ENCODE data around the gene CYBC1.

The CYBC1 gene

GRCh38 chr17:82489117-82489516, 38.6 kb upstream of the CYBC1 start:
- H3K4me3 ChIP-seq (replicated peaks; ENCODE audit: low read depth, low read length) = no peak overlapping the region
- TF ChIP-seq CTCF (IDR thresholded peaks at IDR 0.05; ENCODE audit: low read depth, low read length, missing control alignments) = no peak
- no peak for DNase-seq (ENCODE audit: extremely low read depth, low read depth)

- no peak for DNase-seq (ENCODE audit: extremely low read depth, low read depth)
- no peak overlapping the region for H3K4me3 ChIP-seq (replicated peaks; ENCODE audit: low read depth, low read length)
- no peak for TF ChIP-seq CTCF (IDR thresholded peaks at IDR 0.05; ENCODE audit: low read depth, low read length, missing control alignments)
These were observed 37.4 kb upstream of the CYBC1 start for GRCh38 chr17:82487910-82488309.

GRCh38 chr17:82486231-82487094, 35.9 kb upstream of the CYBC1 start:
- no peak overlapping the region for H3K4me3 ChIP-seq (replicated peaks; ENCODE audit: low read depth, low read length)
- no peak for TF ChIP-seq CTCF (IDR thresholded peaks at IDR 0.05; ENCODE audit: low read depth, low read length, missing control alignments)
- no peak for DNase-seq (ENCODE audit: extremely low read depth, low read depth)

- no peak for TF ChIP-seq CTCF (IDR thresholded peaks at IDR 0.05; ENCODE audit: low read depth, low read length, missing control alignments)
- DNase-seq (ENCODE audit: extremely low read depth, low read depth) = no peak
- no peak overlapping the region for H3K4me3 ChIP-seq (replicated peaks; ENCODE audit: low read depth, low read length)
These were observed 33.3 kb upstream of the CYBC1 start for GRCh38 chr17:82483836-82484235.

- no peak for TF ChIP-seq CTCF (IDR thresholded peaks at IDR 0.05; ENCODE audit: low read depth, low read length, missing control alignments)
- no peak for DNase-seq (ENCODE audit: extremely low read depth, low read depth)
- no peak overlapping the region for H3K4me3 ChIP-seq (replicated peaks; ENCODE audit: low read depth, low read length)
These were observed 32.7 kb upstream of the CYBC1 start for GRCh38 chr17:82483204-82483660.

- no peak overlapping the region for H3K4me3 ChIP-seq (replicated peaks; ENCODE audit: low read depth, low read length)
- no peak for TF ChIP-seq CTCF (IDR thresholded peaks at IDR 0.05; ENCODE audit: low read depth, low read length, missing control alignments)
- DNase-seq (ENCODE audit: extremely low read depth, low read depth) = no peak
These were observed 29.8 kb upstream of the CYBC1 start for GRCh38 chr17:82480318-82480717.

All from HFF-Myc (cell line).